ENCODE results near the gene MVB12B. TPM values are rescaled to one million over a fixed set of nuclear protein-coding genes. Genes with fewer than 3 reads are reported as not detected.

Gene MVB12B
- total RNA-seq, 1 donor from 2014 or later = 20.2 TPM

- Mint-ChIP-seq H3K36me3 (ENCODE audit: unreplicated experiment) (peaks cover 24% of the 10 kb centered on the region), H3K4me3 (ENCODE audit: unreplicated experiment) (no peak overlapping the region), H3K27ac (ENCODE audit: unreplicated experiment) (no peak overlapping the region), H3K4me1 (ENCODE audit: unreplicated experiment) (peaks cover 14% of the 10 kb centered on the region), H3K9me3 (ENCODE audit: unreplicated experiment) (no peaks in the 10 kb centered on the region), H3K27me3 (ENCODE audit: unreplicated experiment) (no peaks in the 10 kb centered on the region)
- no peak for DNase-seq (ENCODE audit: extremely low spot score, unreplicated experiment)
- TF ChIP-seq CTCF (IDR thresholded peaks at IDR 0.05) = no peak
Observed at GRCh38 chr9:126421567-126422428, 95.2 kb downstream of the MVB12B start.

- DNase-seq (ENCODE audit: extremely low spot score, unreplicated experiment) = no peak
- no peak overlapping the region for H3K27ac Mint-ChIP-seq (ENCODE audit: unreplicated experiment)
Observed at GRCh38 chr9:126423142-126423915, 96.7 kb downstream of the MVB12B start.

GRCh38 chr9:126423916-126424185, 97.2 kb downstream of the MVB12B start:
- Mint-ChIP-seq H3K9me3 (ENCODE audit: unreplicated experiment) (no peaks in the 10 kb centered on the region), H3K27ac (ENCODE audit: unreplicated experiment) (no peak overlapping the region), H3K4me1 (ENCODE audit: unreplicated experiment) (peaks cover 4% of the 10 kb centered on the region), H3K27me3 (ENCODE audit: unreplicated experiment) (no peaks in the 10 kb centered on the region), H3K4me3 (ENCODE audit: unreplicated experiment) (no peak overlapping the region), H3K36me3 (ENCODE audit: unreplicated experiment) (peaks cover 25% of the 10 kb centered on the region)
- no peak for DNase-seq (ENCODE audit: extremely low spot score, unreplicated experiment)
- TF ChIP-seq CTCF (IDR thresholded peaks at IDR 0.05) = no peak

More at GRCh38 chr9:126423142-126423915, 96.7 kb downstream of the MVB12B start:
- H3K27me3 Mint-ChIP-seq (ENCODE audit: unreplicated experiment) = no peaks in the 10 kb centered on the region
- TF ChIP-seq CTCF (IDR thresholded peaks at IDR 0.05) = no peak
- H3K4me3 Mint-ChIP-seq (ENCODE audit: unreplicated experiment) = no peak overlapping the region
- H3K9me3 Mint-ChIP-seq (ENCODE audit: unreplicated experiment) = no peaks in the 10 kb centered on the region
- peaks cover 4% of the 10 kb centered on the region for H3K4me1 Mint-ChIP-seq (ENCODE audit: unreplicated experiment)
- H3K36me3 Mint-ChIP-seq (ENCODE audit: unreplicated experiment) = peaks cover 25% of the 10 kb centered on the region

- no peak for DNase-seq (ENCODE audit: extremely low spot score, unreplicated experiment)
- peaks cover 4% of the 10 kb centered on the region for H3K4me1 Mint-ChIP-seq (ENCODE audit: unreplicated experiment)
- peaks cover 25% of the 10 kb centered on the region for H3K36me3 Mint-ChIP-seq (ENCODE audit: unreplicated experiment)
- no peak overlapping the region for H3K4me3 Mint-ChIP-seq (ENCODE audit: unreplicated experiment)
- no peaks in the 10 kb centered on the region for H3K27me3 Mint-ChIP-seq (ENCODE audit: unreplicated experiment)
- no peak overlapping the region for H3K27ac Mint-ChIP-seq (ENCODE audit: unreplicated experiment)
- no peaks in the 10 kb centered on the region for H3K9me3 Mint-ChIP-seq (ENCODE audit: unreplicated experiment)
- no peak for TF ChIP-seq CTCF (IDR thresholded peaks at IDR 0.05)
Observed at GRCh38 chr9:126424511-126424910, 97.9 kb downstream of the MVB12B start.

GRCh38 chr9:126428534-126429175, 102.0 kb downstream of the MVB12B start:
- no peak for TF ChIP-seq CTCF (IDR thresholded peaks at IDR 0.05)
- Mint-ChIP-seq H3K36me3 (ENCODE audit: unreplicated experiment) (peaks cover 25% of the 10 kb centered on the region), H3K27me3 (ENCODE audit: unreplicated experiment) (no peaks in the 10 kb centered on the region), H3K27ac (ENCODE audit: unreplicated experiment) (no peak overlapping the region), H3K9me3 (ENCODE audit: unreplicated experiment) (no peaks in the 10 kb centered on the region), H3K4me1 (ENCODE audit: unreplicated experiment) (no peaks in the 10 kb centered on the region), H3K4me3 (ENCODE audit: unreplicated experiment) (no peak overlapping the region)
- no peak for DNase-seq (ENCODE audit: extremely low spot score, unreplicated experiment)

Data from osteocyte (in vitro differentiated cells).